Measurements from ENCODE around the gene ITPRIPL2.

- TF ChIP-seq EZH2 (IDR thresholded peaks at IDR 0.05) (no peak), CTCF (IDR thresholded peaks at IDR 0.05 in 2 of 3, conservative IDR thresholded peaks at IDR 0.05 in 1 of 3; ENCODE audit: borderline replicate concordance in 1 of 3, insufficient read depth in 1 of 3, low read depth in 2 of 3, low read length in 2 of 3) (no peak), POLR2A (IDR thresholded peaks at IDR 0.05; ENCODE audit: borderline replicate concordance, extremely low read depth, insufficient read depth, insufficient read length) (no peak), CEBPB (IDR thresholded peaks at IDR 0.05; ENCODE audit: low read depth) (no peak)
These were observed 22.2 kb downstream of the ITPRIPL2 start for GRCh38 chr16:19135896-19136438.

Measured in HCT116 (cell line).